Activated CD8-positive, alpha-beta memory T cell treated with anti-CD3 and anti-CD28 coated beads, Interleukin-2, amount 10 ng/mL, durations not matched to agents 7 days and 5 days (primary cell): Measurements from ENCODE around the gene BCORL1. TPM values are rescaled to one million over a fixed set of nuclear protein-coding genes. Genes with fewer than 3 reads are reported as not detected.

Source experiments
- ATAC-seq: fragments of 150-1000 bp; cut with Tn5 transposase; one replicate; pipeline ENCODE4 v1.10.0; 2021; ENCODE audit warnings: moderate library complexity
- CTCF ChIA-PET: fragments of 350-600 bp; sonication (Branson Sonifier 250); formaldehyde crosslinking; loops from one replicate; lab custom pipeline; 2021; ENCODE audit warnings: antibody characterized with exemption; lab: Charles Lee
- DNase-seq: peaks from one replicate; pipeline ENCODE4 v3.0.0-alpha.2; 2020
- H3K27ac Mint-ChIP-seq: one replicate; pipeline ENCODE4 v1.8.0; 2021; ENCODE audit warnings: mild to moderate bottlenecking, mixed read lengths
- H3K27me3 Mint-ChIP-seq: one replicate; pipeline ENCODE4 v1.8.0; 2021; ENCODE audit warnings: mixed read lengths
- H3K36me3 Mint-ChIP-seq: one replicate; pipeline ENCODE4 v1.8.0; 2021; ENCODE audit warnings: mild to moderate bottlenecking, mixed read lengths
- H3K4me1 Mint-ChIP-seq: one replicate; pipeline ENCODE4 v1.8.0; 2021; ENCODE audit warnings: mixed read lengths
- H3K4me3 Mint-ChIP-seq: one replicate; pipeline ENCODE4 v1.8.0; 2021; ENCODE audit warnings: mild to moderate bottlenecking, moderate library complexity, mixed read lengths
- H3K9me3 Mint-ChIP-seq: one replicate; pipeline ENCODE4 v1.8.0; 2022; ENCODE audit warnings: low read depth, mixed read lengths
- total RNA-seq, 2 experiments: library from RNA; stranded (reverse); gene quantifications; one replicate each; pipeline ENCODE4 v1.2.3, GENCODE V29; 2021

BCORL1 gene
- total RNA-seq, 2 experiments from 2014 or later: 9.1 to 10.2 TPM

DNA sequence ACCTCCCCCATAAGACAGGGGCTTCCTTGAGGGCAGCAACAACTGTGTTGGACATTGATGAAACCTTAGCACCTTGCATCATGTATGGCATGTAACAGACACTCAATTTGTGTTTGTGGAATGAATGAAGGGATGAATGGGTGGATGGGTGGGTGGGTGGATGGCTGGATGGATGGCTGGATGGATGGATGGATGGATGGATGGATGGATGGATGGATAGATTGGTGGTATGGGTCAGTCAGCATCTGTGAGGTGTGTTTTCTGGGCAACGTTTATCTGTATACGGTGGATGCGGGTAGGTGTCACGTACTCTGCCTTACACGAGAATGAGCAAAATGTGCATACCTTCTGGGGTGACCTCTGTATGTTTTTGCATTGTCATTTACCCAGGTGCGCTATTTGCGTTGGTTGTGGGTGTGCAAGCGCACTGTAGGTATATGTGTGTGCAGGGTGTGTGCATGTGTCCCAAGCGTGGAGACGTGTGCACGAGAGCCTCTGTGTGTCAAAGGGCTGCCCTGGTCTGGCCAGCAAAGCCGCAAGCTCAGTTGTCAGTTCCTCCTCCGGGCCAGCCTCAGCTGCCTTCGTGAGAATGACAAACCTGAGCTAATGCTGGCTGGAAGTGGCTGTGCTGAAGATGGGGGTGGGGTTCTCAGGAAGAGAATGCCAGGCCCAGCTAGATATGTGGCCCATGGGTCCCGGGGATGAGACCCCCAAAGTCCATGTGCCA, 101.4 kb downstream of the BCORL1 start:
- H3K27ac Mint-ChIP-seq: peak overlapping the region; percentile 97
- no peak for ATAC-seq
- peak; percentile 69 for DNase-seq
- peaks cover 72% of the 10 kb centered on the region for H3K4me1 Mint-ChIP-seq
- H3K4me3 Mint-ChIP-seq: peak overlapping the region; percentile 85
- CTCF ChIA-PET: interaction anchor here (0.7 to 11.2 kb wide), 6 partner anchors 23 to 92 kb away, joined by 3 to 147 read pairs (median 4); partner anchors contain the start of genes AIFM1 and RAB33A
- H3K27me3 Mint-ChIP-seq: no peaks in the 10 kb centered on the region
- H3K9me3 Mint-ChIP-seq: no peaks in the 10 kb centered on the region
- H3K36me3 Mint-ChIP-seq: peaks cover 33% of the 10 kb centered on the region

DNA sequence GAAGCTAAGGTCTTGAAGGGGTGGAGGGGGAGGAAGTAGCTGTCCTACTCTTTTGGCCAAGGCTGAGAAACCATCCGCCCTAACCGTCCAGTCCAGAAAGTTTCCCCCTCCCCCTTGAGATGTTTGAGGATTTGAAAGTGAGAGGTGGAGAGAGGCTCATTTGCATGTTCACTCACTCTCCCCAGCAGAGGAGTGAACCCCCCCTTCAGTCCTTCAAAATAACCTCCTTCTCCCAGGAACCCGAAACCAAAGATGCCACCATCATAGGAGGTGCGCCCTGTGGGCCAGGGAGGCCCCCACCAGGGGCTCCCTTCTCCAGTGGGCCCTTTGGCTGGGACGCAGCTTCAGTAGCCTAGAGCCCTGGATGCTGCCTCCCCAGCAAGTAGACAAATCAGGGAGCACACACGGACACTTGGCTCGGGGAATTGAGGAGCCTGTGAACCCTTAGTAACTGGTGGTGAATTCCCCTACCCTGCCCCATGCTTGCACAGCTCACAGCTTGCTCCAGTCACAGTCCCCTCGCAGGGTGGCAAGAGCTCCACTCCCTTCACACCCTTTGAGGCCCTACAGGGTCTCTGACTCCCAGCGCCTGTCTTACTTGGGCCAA, 102.3 kb downstream of the BCORL1 start:
- ATAC-seq: no peak
- Mint-ChIP-seq H3K36me3 (peaks cover 31% of the 10 kb centered on the region), H3K27me3 (no peaks in the 10 kb centered on the region)

DNA sequence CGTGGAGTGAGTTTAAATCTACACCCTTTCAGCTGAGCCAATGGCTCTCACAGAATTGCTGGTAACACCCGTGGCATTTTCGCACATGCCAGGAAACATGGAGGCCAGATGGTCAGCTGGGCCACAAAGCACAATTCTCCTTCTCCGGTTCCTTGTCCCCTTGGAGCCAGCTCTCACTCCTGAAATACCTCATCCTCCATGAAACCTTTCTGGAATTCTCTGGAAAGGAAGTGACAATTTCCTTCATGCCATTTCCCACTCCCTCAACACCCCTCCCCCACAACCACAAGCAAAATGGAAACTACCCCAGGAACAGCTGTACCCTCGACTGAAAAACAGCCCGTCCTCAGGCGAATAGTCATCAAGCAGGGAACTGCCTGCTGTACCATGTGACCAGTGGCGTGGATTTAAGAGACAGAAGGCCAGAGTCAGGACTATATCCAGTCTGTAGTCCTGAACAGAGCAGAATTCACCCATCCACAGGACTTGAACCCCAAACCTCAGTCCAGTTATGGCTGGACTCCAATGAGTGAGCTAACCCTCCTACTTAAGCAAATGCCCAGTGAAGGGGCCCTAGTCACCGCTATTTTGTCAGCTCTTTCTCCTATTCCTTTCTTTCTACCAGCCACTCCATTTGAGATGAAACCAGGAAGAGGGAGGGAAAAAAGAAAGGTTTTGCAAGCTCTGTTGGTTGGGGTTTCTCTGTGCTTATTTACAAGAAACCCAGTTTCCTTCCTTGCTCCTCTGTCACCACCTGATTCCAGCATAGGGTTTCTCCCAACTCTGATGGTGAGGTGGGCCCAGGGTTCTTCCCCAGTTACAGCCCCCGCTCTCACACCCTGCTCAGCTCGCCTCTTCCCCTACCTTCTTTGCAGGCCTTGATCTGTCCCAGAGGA, 103.4 kb downstream of the BCORL1 start:
- Mint-ChIP-seq H3K4me3 (peak overlapping the region; percentile 85), H3K27ac (peak overlapping the region; percentile 97), H3K27me3 (no peaks in the 10 kb centered on the region), H3K36me3 (peaks cover 29% of the 10 kb centered on the region), H3K4me1 (peaks cover 72% of the 10 kb centered on the region), H3K9me3 (no peaks in the 10 kb centered on the region)
- no peak for DNase-seq
- no peak for ATAC-seq
- CTCF ChIA-PET: interaction anchor here (1.3 to 11.2 kb wide), 4 partner anchors 24 to 85 kb away, joined by 3 to 147 read pairs (median 6); partner anchors contain the start of genes ELF4 and RAB33A

More for the DNA sequence above, 102.3 kb downstream of the BCORL1 start:
- Mint-ChIP-seq H3K4me3 (peak overlapping the region; percentile 85), H3K4me1 (peaks cover 74% of the 10 kb centered on the region), H3K9me3 (no peaks in the 10 kb centered on the region), H3K27ac (peak overlapping the region; percentile 97)
- CTCF ChIA-PET: interaction anchor here (0.7 to 11.2 kb wide), 8 partner anchors 24 to 91 kb away, joined by 3 to 147 read pairs (median 4); partner anchors contain the start of genes AIFM1, ELF4 and RAB33A
- peak; percentile 50 for DNase-seq

DNA sequence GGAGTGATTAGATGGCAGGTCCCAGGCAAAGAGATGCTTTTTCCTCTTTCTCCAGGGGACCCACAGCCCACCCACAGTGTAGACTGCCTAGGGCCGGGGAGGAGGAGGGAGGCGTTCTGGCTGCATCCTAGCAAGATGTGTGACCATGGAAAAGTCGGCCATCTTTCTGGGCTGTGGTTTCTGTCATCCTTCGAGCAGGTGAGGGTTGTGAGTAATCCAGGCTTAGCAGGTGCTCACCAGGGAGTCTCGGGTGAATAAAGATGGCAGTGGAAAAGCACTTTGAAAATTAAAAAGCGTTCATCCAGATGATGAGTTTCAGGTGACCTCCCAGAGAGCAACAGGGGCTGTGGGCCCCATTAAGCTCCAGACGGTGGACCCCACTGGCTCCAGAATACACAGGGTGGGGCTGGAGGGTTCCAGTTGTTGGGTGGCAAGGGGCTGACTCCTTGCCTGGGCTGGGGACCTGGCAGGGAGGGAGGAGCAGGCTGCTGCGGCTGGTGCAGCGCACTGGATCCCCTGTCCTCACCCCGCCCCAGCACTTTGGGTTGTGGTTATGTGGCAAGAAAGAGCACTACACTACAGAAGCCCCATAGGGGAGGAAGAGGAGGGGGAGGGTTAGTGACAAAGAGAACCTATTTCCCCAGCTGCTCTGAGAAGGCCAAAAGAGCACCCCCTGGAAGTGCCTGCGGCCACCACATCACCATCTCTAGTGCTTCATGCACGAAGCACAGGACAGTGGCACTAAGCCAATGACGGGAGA, 104.2 kb downstream of the BCORL1 start:
- CTCF ChIA-PET: interaction anchor here (0.9 to 11.2 kb wide), 4 partner anchors 19 to 33 kb away, joined by 3 to 147 read pairs (median 6); partner anchors contain the start of gene ELF4
- Mint-ChIP-seq H3K27ac (peak overlapping the region; percentile 97), H3K36me3 (peaks cover 28% of the 10 kb centered on the region), H3K9me3 (no peaks in the 10 kb centered on the region), H3K4me3 (peak overlapping the region; percentile 85), H3K4me1 (peaks cover 68% of the 10 kb centered on the region), H3K27me3 (no peaks in the 10 kb centered on the region)
- DNase-seq (peak; percentile 91), ATAC-seq (peak; percentile 43)

DNA sequence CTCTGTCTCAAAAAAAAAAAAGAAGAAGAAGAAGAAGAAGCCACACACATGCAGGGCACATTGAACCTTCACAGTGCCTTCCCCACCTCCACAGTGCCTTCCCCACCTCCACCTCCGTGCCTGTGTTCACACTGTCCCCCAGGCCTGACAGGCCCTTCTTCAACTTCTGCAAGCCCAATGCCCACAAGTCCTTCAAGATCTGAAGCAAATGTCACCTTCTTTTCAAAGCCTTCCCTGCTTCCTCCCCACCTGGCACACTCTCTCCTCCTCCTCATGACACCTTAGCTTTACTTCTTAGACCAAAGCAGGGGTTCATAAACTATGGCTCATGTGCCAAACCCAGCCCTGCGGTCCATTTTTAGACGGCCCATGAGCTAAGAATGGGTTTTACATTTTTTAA, 107.9 kb downstream of the BCORL1 start:
- no peaks in the 10 kb centered on the region for H3K9me3 Mint-ChIP-seq
- H3K27ac Mint-ChIP-seq: peak overlapping the region; percentile 84
- DNase-seq: no peak
- peaks cover 26% of the 10 kb centered on the region for H3K36me3 Mint-ChIP-seq
- no peaks in the 10 kb centered on the region for H3K27me3 Mint-ChIP-seq
- CTCF ChIA-PET: no interaction called here
- no peak for ATAC-seq
- H3K4me1 Mint-ChIP-seq: peaks cover 70% of the 10 kb centered on the region
- peak overlapping the region; percentile 49 for H3K4me3 Mint-ChIP-seq

DNA sequence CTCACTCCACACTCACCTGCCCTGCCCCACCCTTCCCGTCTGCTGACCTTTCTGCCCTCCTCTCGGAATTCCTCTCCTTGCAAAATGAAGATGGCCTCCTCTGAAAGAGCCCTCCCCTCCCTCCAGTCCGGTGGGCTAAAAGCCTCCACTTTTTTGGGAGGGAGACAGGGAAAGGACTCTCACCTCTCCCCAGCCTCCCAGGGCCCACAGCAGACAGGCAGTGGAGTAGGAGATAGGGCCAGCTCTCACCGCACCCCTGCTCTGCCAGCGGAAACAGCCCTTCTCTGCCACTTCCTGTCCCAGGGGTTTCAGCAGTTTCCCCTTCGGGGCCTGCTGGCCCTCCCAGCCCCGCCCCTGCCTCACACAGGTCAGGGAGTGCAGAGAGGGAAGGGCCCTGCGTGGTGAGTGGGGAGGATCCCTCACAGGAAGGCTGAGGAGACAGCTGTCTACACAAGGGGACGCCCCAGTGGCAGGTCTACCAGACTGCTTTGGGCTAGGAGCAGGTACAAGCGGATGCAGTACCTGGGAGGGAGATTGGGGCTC, 109.6 kb downstream of the BCORL1 start:
- CTCF ChIA-PET: interaction anchor here (0.8 to 1.6 kb wide), 6 partner anchors 10 to 82 kb away, joined by 3 to 10 read pairs (median 3); no protein-coding TSS in a partner anchor
- Mint-ChIP-seq H3K9me3 (no peaks in the 10 kb centered on the region), H3K27me3 (no peaks in the 10 kb centered on the region), H3K36me3 (peaks cover 16% of the 10 kb centered on the region), H3K4me3 (peak overlapping the region; percentile 85), H3K27ac (peak overlapping the region; percentile 97), H3K4me1 (peaks cover 67% of the 10 kb centered on the region)
- ATAC-seq (peak; percentile 95), DNase-seq (peak; percentile 96)

DNA sequence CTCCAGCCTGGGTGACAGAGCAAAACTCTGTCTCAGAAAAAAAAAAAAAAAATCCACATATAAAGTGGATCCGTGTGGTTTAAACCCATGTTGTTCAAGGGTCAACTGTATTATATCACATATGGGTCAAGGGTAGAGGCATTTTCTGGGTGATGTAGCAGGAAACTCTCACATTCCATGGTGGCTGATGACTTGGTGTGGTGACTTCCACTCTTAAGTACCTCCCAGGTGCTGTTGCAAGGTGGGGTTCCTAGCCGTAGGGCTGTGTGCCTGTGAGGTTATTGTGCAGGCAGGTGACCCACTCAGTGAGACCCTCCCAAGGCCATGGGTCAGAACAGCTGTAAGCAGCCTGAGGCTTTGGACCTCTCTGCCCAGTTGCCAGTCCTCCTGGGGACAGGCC, 110.8 kb downstream of the BCORL1 start:
- no peaks in the 10 kb centered on the region for H3K27me3 Mint-ChIP-seq
- H3K36me3 Mint-ChIP-seq: peaks cover 13% of the 10 kb centered on the region
- H3K9me3 Mint-ChIP-seq: no peaks in the 10 kb centered on the region
- no peak overlapping the region for H3K27ac Mint-ChIP-seq
- CTCF ChIA-PET: interaction anchor here (1.1 to 1.2 kb wide), 2 partner anchors 8 to 13 kb away, joined by 3 to 4 read pairs; no protein-coding TSS in a partner anchor
- H3K4me1 Mint-ChIP-seq: peaks cover 65% of the 10 kb centered on the region
- DNase-seq (no peak), ATAC-seq (no peak)
- no peak overlapping the region for H3K4me3 Mint-ChIP-seq

DNA sequence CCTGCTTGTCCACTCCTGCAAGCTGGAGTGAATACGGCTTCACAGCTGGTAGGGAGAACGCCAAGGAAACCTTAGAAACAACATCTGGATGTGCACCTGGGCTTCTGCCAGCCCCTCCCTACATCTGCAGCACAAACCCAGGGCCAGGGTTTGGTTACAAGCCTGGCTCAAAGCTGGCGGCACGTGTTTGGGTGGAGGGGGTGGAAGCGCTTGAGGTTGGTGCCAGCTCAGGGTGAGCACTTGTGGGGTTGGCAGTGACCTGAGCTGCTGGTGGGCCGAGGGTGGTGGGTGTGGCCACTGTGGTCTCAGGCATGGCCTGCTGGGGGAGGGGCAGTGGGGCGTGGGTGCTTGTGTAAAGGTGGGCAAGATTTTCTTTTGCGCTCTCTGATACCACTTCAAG, 112.3 kb downstream of the BCORL1 start:
- Mint-ChIP-seq H3K27me3 (no peaks in the 10 kb centered on the region), H3K4me1 (peaks cover 63% of the 10 kb centered on the region), H3K4me3 (no peak overlapping the region), H3K36me3 (peaks cover 8% of the 10 kb centered on the region), H3K27ac (peak overlapping the region; percentile 40), H3K9me3 (no peaks in the 10 kb centered on the region)
- DNase-seq (no peak), ATAC-seq (no peak)
- CTCF ChIA-PET: interaction anchor here (1.0 to 1.7 kb wide), 4 partner anchors 15 to 34 kb away, joined by 3 to 6 read pairs (median 4); partner anchors contain the start of gene ELF4

DNA sequence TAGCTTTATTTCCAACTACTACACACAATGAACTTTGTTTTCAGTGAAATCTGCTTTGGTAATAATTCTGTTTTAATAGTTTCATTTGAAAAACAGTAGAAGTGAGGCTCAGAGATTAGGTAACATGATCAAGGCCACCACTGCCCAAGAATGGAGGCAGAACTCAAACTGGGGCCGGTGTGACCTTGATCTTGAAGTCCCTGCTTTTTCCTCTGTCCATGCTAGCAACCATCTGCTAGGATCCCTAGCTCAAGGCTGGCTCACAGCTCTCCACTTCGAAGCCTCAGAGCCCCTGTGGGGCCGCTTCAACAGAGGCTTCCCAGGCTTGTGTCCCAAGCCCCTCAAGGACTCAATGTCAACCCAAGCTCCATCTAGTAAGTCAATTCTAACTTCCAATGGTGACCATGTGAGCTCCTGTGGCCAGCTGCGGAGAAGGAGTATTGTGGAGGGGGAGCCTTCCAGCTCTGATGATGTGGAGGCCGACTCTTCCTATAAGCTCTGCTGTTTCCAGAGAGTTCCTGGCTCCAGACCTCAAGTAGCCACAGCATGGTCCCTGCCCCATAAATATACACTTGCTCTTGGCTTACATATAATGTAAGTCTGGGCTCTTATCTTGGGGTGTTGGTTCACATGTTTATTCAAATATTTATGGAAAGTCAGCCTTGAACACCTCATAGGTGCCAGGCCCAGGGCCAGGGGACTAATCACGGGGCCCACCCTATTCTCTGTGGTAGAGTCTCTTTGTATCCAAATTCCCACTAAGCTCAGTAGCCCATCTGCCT, 113.0 kb downstream of the BCORL1 start:
- CTCF ChIA-PET: interaction anchor here (0.9 to 1.7 kb wide), 5 partner anchors 14 to 35 kb away, joined by 3 to 6 read pairs (median 3); partner anchors contain the start of gene ELF4

DNA sequence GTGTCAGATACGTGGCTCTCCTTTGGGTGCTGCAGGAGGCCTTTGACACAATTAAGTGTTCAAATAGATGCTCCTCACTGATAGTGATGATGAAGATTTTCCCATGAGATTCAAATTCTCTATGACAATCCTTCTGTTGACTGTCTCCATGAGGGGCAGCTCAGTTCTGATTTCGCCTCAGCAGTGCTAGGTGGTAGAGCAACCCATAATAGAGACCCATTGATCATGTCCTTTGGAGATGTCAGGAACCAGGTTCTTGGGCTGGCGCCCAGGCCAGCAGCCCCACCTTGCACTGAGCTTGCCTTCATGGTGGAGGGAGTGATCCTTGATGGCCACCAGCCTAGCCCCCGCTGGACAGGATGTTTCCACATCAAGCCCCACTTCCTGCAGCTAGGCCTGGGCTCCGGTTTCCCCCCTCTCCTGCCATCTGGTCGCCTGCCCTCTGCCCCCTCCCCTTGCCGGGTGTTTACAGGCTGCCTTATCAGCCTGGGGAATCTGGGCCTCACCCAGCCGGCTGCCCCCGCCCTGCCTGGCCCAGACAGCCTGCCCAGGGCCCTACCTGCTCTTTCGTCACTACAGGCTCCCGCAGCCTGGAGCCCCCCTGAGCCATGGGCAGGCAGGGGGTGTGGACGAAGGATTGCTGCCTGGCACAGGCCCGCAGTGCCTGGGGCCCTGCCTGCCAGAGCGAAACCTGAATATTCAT, 115.2 kb downstream of the BCORL1 start:
- peak overlapping the region; percentile 68 for H3K27ac Mint-ChIP-seq
- DNase-seq (no peak), ATAC-seq (peak; percentile 25)
- CTCF ChIA-PET: interaction anchor here (1.9 kb wide), 1 partner anchor 18 kb away, joined by 5 read pairs; no protein-coding TSS in a partner anchor
- peaks cover 62% of the 10 kb centered on the region for H3K4me1 Mint-ChIP-seq
- H3K36me3 Mint-ChIP-seq: peaks cover 6% of the 10 kb centered on the region
- no peak overlapping the region for H3K4me3 Mint-ChIP-seq
- H3K27me3 Mint-ChIP-seq: no peaks in the 10 kb centered on the region
- no peaks in the 10 kb centered on the region for H3K9me3 Mint-ChIP-seq

More for the DNA sequence above, 113.0 kb downstream of the BCORL1 start:
- DNase-seq (no peak), ATAC-seq (no peak)
- Mint-ChIP-seq H3K4me3 (no peak overlapping the region), H3K27me3 (no peaks in the 10 kb centered on the region), H3K9me3 (no peaks in the 10 kb centered on the region), H3K36me3 (peaks cover 6% of the 10 kb centered on the region), H3K4me1 (peaks cover 66% of the 10 kb centered on the region), H3K27ac (peak overlapping the region; percentile 40)

DNA sequence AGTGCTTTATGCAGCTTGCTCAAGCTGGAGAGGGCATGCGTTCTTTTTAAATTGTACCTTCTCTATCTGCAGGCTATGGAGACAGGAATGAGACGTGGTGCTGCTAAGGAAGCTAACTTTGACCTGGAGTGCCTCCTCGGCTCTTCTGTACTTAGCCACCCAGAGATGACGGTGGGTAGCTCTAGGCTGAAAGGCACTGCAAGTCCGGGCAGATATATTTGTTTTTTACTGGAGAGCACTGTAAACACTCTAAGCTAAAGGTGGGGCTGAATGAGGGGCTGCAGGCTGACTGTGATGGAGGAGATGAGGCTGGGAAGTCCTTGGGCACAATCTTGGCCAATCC, 115.7 kb downstream of the BCORL1 start:
- peaks cover 7% of the 10 kb centered on the region for H3K36me3 Mint-ChIP-seq
- no peak for ATAC-seq
- peaks cover 61% of the 10 kb centered on the region for H3K4me1 Mint-ChIP-seq
- DNase-seq: no peak
- CTCF ChIA-PET: interaction anchor here (1.9 kb wide), 1 partner anchor 18 kb away, joined by 5 read pairs; no protein-coding TSS in a partner anchor
- no peaks in the 10 kb centered on the region for H3K27me3 Mint-ChIP-seq
- H3K27ac Mint-ChIP-seq: peak overlapping the region; percentile 68
- no peaks in the 10 kb centered on the region for H3K9me3 Mint-ChIP-seq
- H3K4me3 Mint-ChIP-seq: no peak overlapping the region
